Skeletal muscle satellite cell (primary cell): ENCODE results near the gene SS18L1.

Source experiments
- H3K27me3 ChIP-seq: 2 replicates; pipeline ENCODE4 v1.7.0; 2013; ENCODE audit warnings: low read length; ENCODE audit not compliant: control insufficient read depth, insufficient read depth
- H3K36me3 ChIP-seq: 2 replicates; pipeline ENCODE4 v1.7.0; 2013; ENCODE audit warnings: mild to moderate bottlenecking, control low read depth, low read length; ENCODE audit not compliant: insufficient read depth
- H3K4me1 ChIP-seq: 2 replicates; pipeline ENCODE4 v1.7.0; 2013; ENCODE audit warnings: low read length; ENCODE audit not compliant: control insufficient read depth, insufficient read depth
- H3K4me2 ChIP-seq: 2 replicates; pipeline ENCODE4 v1.7.0; 2013; ENCODE audit warnings: mild to moderate bottlenecking, low read length
- H3K4me3 ChIP-seq: 2 replicates; pipeline ENCODE4 v1.7.0; 2013; ENCODE audit warnings: low read length
- H3K9ac ChIP-seq: 2 replicates; pipeline ENCODE4 v1.7.0; 2013; ENCODE audit warnings: mild to moderate bottlenecking, low read depth, low read length, moderate library complexity
- H3K9me3 ChIP-seq: replicated peaks from 2 replicates; pipeline ENCODE4 v1.7.0; 2013; ENCODE audit warnings: mild to moderate bottlenecking, control low read depth, low read length

Gene SS18L1

GRCh38 chr20:62197311-62197710 is 53.7 kb downstream of the SS18L1 start:
- Histone ChIP-seq H3K27me3 (no peaks in the 10 kb centered on the region), H3K9ac (no peak overlapping the region), H3K4me2 (no peak overlapping the region), H3K36me3 (peaks cover 54% of the 10 kb centered on the region), H3K9me3 (no peaks in the 10 kb centered on the region), H3K4me3 (no peak overlapping the region), H3K4me1 (peaks cover 11% of the 10 kb centered on the region)

DNA sequence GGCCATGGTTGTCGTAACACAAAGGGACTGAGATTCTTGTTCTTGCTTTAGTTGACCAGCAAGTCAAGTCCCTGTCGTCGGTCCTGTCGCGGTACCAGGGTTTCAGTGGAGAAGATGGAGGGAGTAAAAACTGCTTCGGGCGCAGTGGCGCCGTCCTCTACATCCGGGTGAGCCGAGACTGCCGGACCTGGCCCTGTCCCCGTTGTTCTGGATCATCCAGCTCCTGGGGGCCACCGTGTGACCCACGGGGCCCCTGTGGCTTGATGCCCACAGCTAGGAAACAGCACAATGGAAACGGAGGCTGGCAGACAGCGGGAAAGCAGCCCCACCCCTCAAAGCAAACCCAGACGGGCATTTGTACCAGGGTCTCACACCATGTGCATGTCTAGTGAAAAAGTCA is 54.2 kb downstream of the SS18L1 start:
- Histone ChIP-seq H3K27me3 (no peaks in the 10 kb centered on the region), H3K9me3 (no peaks in the 10 kb centered on the region), H3K36me3 (peaks cover 54% of the 10 kb centered on the region), H3K4me1 (peaks cover 13% of the 10 kb centered on the region), H3K4me2 (no peak overlapping the region), H3K4me3 (no peak overlapping the region), H3K9ac (no peak overlapping the region)

GRCh38 chr20:62198496-62198895 is 54.9 kb downstream of the SS18L1 start:
- Histone ChIP-seq H3K4me3 (no peak overlapping the region), H3K27me3 (no peaks in the 10 kb centered on the region), H3K36me3 (peaks cover 53% of the 10 kb centered on the region), H3K9ac (no peak overlapping the region), H3K4me2 (no peak overlapping the region), H3K9me3 (no peaks in the 10 kb centered on the region), H3K4me1 (peaks cover 20% of the 10 kb centered on the region)

GRCh38 chr20:62198931-62199330 is 55.4 kb downstream of the SS18L1 start:
- Histone ChIP-seq H3K9me3 (no peaks in the 10 kb centered on the region), H3K9ac (no peak overlapping the region), H3K36me3 (peaks cover 53% of the 10 kb centered on the region)

GRCh38 chr20:62200491-62201172 is 57.1 kb downstream of the SS18L1 start:
- peaks cover 49% of the 10 kb centered on the region for H3K36me3 ChIP-seq

More at GRCh38 chr20:62198931-62199330, 55.4 kb downstream of the SS18L1 start:
- peaks cover 25% of the 10 kb centered on the region for H3K4me1 ChIP-seq
- H3K27me3 ChIP-seq = no peaks in the 10 kb centered on the region
- H3K4me2 ChIP-seq = no peak overlapping the region
- no peak overlapping the region for H3K4me3 ChIP-seq

DNA sequence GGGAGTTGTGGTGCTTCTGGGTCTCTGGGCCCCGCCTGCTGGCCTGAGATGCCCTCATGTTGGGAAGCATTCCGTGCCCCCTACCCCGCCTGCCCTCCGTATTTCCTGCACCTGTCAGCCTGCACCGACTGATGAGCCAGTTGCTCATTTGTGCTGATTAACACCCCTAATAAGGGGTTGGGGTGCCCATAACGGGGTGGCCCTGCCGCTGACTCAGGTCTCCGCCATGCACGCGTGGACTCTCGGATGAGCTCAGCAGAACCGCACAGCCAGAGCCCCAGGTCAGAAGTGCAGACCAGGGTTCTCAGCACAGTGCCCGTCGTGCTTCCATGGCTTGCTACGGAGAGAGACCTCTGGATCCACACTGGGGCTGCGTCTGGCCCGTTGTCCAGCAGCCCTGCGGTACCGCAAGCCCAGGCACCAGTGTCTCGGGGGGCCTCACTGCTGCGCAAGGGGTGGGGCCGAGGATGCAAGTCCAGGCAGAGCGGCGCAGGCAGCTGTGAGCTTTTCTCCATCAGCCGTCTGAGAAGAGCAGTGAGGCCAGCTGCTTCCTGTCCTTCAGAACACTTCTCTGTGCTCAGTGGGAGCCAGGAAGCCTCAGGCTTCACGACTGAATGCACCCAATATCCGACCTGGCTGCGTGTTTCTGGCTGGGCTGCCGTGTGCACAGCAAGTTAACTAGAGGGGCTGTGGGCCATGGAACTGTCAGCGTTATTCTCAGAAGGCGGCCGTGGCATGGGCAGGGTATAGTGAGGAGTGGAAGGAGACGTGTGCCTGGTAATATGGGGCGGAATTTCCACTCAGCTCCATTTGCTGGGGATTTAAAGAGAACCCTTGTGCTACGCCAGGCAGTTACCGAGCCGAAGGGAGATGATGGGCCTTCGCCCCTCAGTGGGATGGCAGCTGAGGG is 57.9 kb downstream of the SS18L1 start:
- H3K9ac ChIP-seq = no peak overlapping the region

More at GRCh38 chr20:62200491-62201172, 57.1 kb downstream of the SS18L1 start:
- Histone ChIP-seq H3K4me3 (no peak overlapping the region), H3K4me1 (peaks cover 25% of the 10 kb centered on the region), H3K9me3 (no peaks in the 10 kb centered on the region), H3K9ac (no peak overlapping the region), H3K27me3 (no peaks in the 10 kb centered on the region), H3K4me2 (no peak overlapping the region)

GRCh38 chr20:62202083-62202395 is 58.5 kb downstream of the SS18L1 start:
- no peaks in the 10 kb centered on the region for H3K27me3 ChIP-seq
- H3K9ac ChIP-seq = no peak overlapping the region
- H3K4me3 ChIP-seq = no peak overlapping the region
- peaks cover 45% of the 10 kb centered on the region for H3K36me3 ChIP-seq
- H3K4me1 ChIP-seq = peaks cover 25% of the 10 kb centered on the region
- no peak overlapping the region for H3K4me2 ChIP-seq
- no peaks in the 10 kb centered on the region for H3K9me3 ChIP-seq

More for the DNA sequence above, 57.9 kb downstream of the SS18L1 start:
- H3K4me3 ChIP-seq = no peak overlapping the region
- peaks cover 25% of the 10 kb centered on the region for H3K4me1 ChIP-seq
- H3K27me3 ChIP-seq = no peaks in the 10 kb centered on the region
- peaks cover 45% of the 10 kb centered on the region for H3K36me3 ChIP-seq
- no peaks in the 10 kb centered on the region for H3K9me3 ChIP-seq
- no peak overlapping the region for H3K4me2 ChIP-seq

GRCh38 chr20:62202676-62203377 is 59.3 kb downstream of the SS18L1 start:
- Histone ChIP-seq H3K4me3 (no peak overlapping the region), H3K4me2 (peak overlapping the region; percentile 63), H3K36me3 (peaks cover 40% of the 10 kb centered on the region), H3K9ac (no peak overlapping the region), H3K27me3 (no peaks in the 10 kb centered on the region), H3K9me3 (no peaks in the 10 kb centered on the region), H3K4me1 (peaks cover 25% of the 10 kb centered on the region)

GRCh38 chr20:62203378-62204030 is 59.9 kb downstream of the SS18L1 start:
- Histone ChIP-seq H3K4me3 (no peak overlapping the region), H3K36me3 (peaks cover 34% of the 10 kb centered on the region), H3K4me2 (peak overlapping the region; percentile 63), H3K9me3 (no peaks in the 10 kb centered on the region), H3K9ac (no peak overlapping the region), H3K27me3 (no peaks in the 10 kb centered on the region), H3K4me1 (peaks cover 25% of the 10 kb centered on the region)

- Histone ChIP-seq H3K4me1 (peaks cover 25% of the 10 kb centered on the region), H3K4me2 (no peak overlapping the region), H3K27me3 (peaks cover 19% of the 10 kb centered on the region), H3K9me3 (no peaks in the 10 kb centered on the region), H3K9ac (no peak overlapping the region), H3K4me3 (no peak overlapping the region), H3K36me3 (peaks cover 16% of the 10 kb centered on the region)
Measured at GRCh38 chr20:62205618-62206387, 62.2 kb downstream of the SS18L1 start.
